GM10847 (cell line): ENCODE data around the gene MIS12.

ENCODE experiments used
- POLR2A ChIP-seq: IDR thresholded peaks from 2 replicates; pipeline ENCODE4 v1.6.1; 2011; ENCODE audit not compliant: insufficient read length; ENCODE audit errors: extremely low read depth

Gene MIS12

DNA sequence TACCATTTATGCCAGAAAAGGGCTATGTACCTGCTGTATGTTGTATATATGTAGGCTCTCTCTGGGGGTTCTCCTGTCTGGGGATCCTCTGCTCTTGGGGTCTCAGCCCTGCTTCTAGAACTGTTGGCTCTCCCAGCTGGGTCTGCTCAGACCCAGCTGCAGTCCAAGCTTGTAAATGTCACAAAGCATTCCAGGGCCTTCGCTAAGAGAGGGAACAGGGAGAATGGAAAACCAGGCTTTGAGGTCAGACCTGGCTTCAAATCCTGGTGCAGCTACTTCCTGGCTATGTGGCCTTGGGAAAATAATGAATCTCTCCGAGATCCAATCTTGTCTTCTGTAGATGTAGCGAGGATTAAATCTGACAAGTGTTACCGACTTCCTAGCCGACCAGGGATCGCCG is 54.0 kb downstream of the MIS12 start:
- no peak for TF ChIP-seq POLR2A
